Measurements from ENCODE around the gene CC2D2A.

DNA sequence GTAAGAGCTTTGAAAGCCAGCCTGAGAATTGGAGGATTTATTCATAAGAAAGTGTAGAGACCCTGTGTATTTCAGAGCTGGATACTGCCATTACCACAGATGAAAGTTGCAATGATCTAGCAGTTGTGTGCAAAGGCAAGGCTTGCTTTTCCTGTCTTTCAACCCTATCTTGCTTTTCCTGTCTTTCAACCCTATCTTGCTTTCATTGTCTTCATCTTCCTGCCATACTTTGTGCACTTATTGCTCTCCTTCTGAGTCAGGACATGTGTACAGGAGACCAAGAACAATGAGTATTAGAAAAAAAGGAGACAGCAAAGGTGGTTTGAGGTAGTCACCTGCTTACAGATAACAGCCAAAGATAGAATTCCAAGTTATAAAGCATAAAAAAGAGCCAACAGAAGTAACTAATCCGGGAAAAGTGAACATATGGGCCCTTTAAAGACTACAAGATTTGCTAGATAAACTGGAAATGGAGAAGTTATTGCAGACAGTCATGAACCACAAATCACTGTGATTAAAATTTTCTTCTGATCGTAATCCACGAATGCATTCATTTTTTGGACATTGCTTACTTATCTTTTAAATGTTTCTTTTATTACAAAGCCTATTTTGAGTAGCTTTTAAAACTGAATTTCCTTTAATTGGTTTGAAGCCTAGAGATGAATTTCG, 24.7 kb upstream of the CC2D2A start:
- TF ChIP-seq EZH2 (conservative IDR thresholded peaks at IDR 0.05; ENCODE audit: low read depth, low read length) (no peak), ZMYM3 (CRISPR knock-in tag; IDR thresholded peaks at IDR 0.05) (no peak)
